ENCODE measurements around the gene FAM200C. TPM values are rescaled to one million over a fixed set of nuclear protein-coding genes. Genes with fewer than 3 reads are reported as not detected.

Gene FAM200C
- total and polyA plus RNA-seq, 2 of the 13 experiments (the other 11 are each of a cell fraction or from before 2014, with no cell fraction given), result 3.2 to 4.7 TPM

GRCh38 chr5:160418561-160419457 is 19.0 kb upstream of the FAM200C start, which contains the start of gene SLU7 (continued):
- peak; percentile 28; the same call in 1 of the 2 replicates for TF ChIP-seq SALL1 (CRISPR knock-in tag; IDR thresholded peaks at IDR 0.05)
- no peak for TF ChIP-seq STAT5B (CRISPR knock-in tag; IDR thresholded peaks at IDR 0.05)
- TF ChIP-seq MZF1 (CRISPR knock-in tag; IDR thresholded peaks at IDR 0.05; ENCODE audit: borderline replicate concordance), result no peak
- TF ChIP-seq MAFF (IDR thresholded peaks at IDR 0.05; ENCODE audit: low read depth, low read length), result no peak
- TF ChIP-seq ZNF710 (CRISPR knock-in tag; IDR thresholded peaks at IDR 0.05; ENCODE audit: borderline replicate concordance), result no peak
- no peak for TF ChIP-seq ZNF777 (CRISPR knock-in tag; IDR thresholded peaks at IDR 0.05)
- peak; percentile 76; the same call in 1 of the 2 replicates for TF ChIP-seq ZNF772 (CRISPR knock-in tag; IDR thresholded peaks at IDR 0.05)
- TF ChIP-seq CEBPG (CRISPR knock-in tag; IDR thresholded peaks at IDR 0.05), result no peak
- TF ChIP-seq ZNF468 (CRISPR knock-in tag; IDR thresholded peaks at IDR 0.05), result no peak
- no peak for TF ChIP-seq NR2F6 (IDR thresholded peaks at IDR 0.05)
- 0 out of 2 replicates have a peak, but pooled peaks have one; percentile 5 for TF ChIP-seq NR2F6 (CRISPR knock-in tag; IDR thresholded peaks at IDR 0.05)
- no peak for TF ChIP-seq ZNF441 (CRISPR knock-in tag; IDR thresholded peaks at IDR 0.05; ENCODE audit: borderline replicate concordance)
- TF ChIP-seq CENPX (CRISPR knock-in tag; IDR thresholded peaks at IDR 0.05), result no peak
- no peak for TF ChIP-seq NKX3-1 (CRISPR knock-in tag; IDR thresholded peaks at IDR 0.05)
- TF ChIP-seq NFIC (IDR thresholded peaks at IDR 0.05; ENCODE audit: low read length), result peak; percentile 55
- TF ChIP-seq HNRNPK (IDR thresholded peaks at IDR 0.05; ENCODE audit: low read depth, low read length, poor library complexity, severe bottlenecking), result no peak
- TF ChIP-seq ZNF770 (CRISPR knock-in tag; IDR thresholded peaks at IDR 0.05), result no peak
- no peak for TF ChIP-seq ZNF816 (CRISPR knock-in tag; IDR thresholded peaks at IDR 0.05; ENCODE audit: borderline replicate concordance)
- TF ChIP-seq ZNF530 (CRISPR knock-in tag; IDR thresholded peaks at IDR 0.05; ENCODE audit: low read depth), result no peak
- TF ChIP-seq ZNF556 (CRISPR knock-in tag; IDR thresholded peaks at IDR 0.05; ENCODE audit: borderline replicate concordance), result no peak
- TF ChIP-seq NFYC (CRISPR knock-in tag; IDR thresholded peaks at IDR 0.05), result no peak
- TF ChIP-seq ZNF619 (CRISPR knock-in tag; IDR thresholded peaks at IDR 0.05), result no peak; the same call in 1 of the 2 replicates
- no peak for TF ChIP-seq ZNF792 (CRISPR knock-in tag; IDR thresholded peaks at IDR 0.05)
- no peak for TF ChIP-seq FOXA1 (IDR thresholded peaks at IDR 0.05)
- TF ChIP-seq FOXA1 (CRISPR knock-in tag; IDR thresholded peaks at IDR 0.05), result peak; percentile 57
- TF ChIP-seq ZNF605 (CRISPR knock-in tag; IDR thresholded peaks at IDR 0.05), result peak; percentile 95
- no peak for TF ChIP-seq ZNF343 (CRISPR knock-in tag; IDR thresholded peaks at IDR 0.05)
- no peak for TF ChIP-seq ZBTB14 (CRISPR knock-in tag; IDR thresholded peaks at IDR 0.05)
- no peak for TF ChIP-seq STAG1 (CRISPR knock-in tag; IDR thresholded peaks at IDR 0.05)

Data from HepG2 (cell line).